Stimulated activated memory B cell treated with anti-CD40 and anti-IgM and Interleukin-4, amounts not matched to agents 10 μg/mL and 1 μg/mL and 100 μg/mL, for 72 hours (primary cell): ENCODE results near the gene RSAD1.

Source experiments
- ATAC-seq: fragments of 150-1000 bp; cut with Tn5 transposase; 2 replicates; pipeline ENCODE4 v1.10.0; 2021
- H3K27ac Mint-ChIP-seq: one replicate; pipeline ENCODE4 v1.8.0; 2022; ENCODE audit warnings: mild to moderate bottlenecking, mixed read lengths
- H3K27me3 Mint-ChIP-seq: one replicate; pipeline ENCODE4 v1.8.0; 2022; ENCODE audit warnings: mixed read lengths
- H3K36me3 Mint-ChIP-seq: one replicate; pipeline ENCODE4 v1.8.0; 2022; ENCODE audit warnings: mixed read lengths
- H3K4me1 Mint-ChIP-seq: one replicate; pipeline ENCODE4 v1.8.0; 2022; ENCODE audit warnings: mixed read lengths
- H3K4me3 Mint-ChIP-seq: one replicate; pipeline ENCODE4 v1.8.0; 2022; ENCODE audit warnings: mild to moderate bottlenecking, moderate library complexity, mixed read lengths
- H3K9me3 Mint-ChIP-seq: one replicate; pipeline ENCODE4 v1.8.0; 2022; ENCODE audit warnings: mixed read lengths

The RSAD1 gene

GRCh38 chr17:50527949-50528474, 49.4 kb downstream of the RSAD1 start:
- Mint-ChIP-seq H3K27me3 (peaks cover 53% of the 10 kb centered on the region), H3K27ac (no peak overlapping the region), H3K9me3 (no peaks in the 10 kb centered on the region), H3K4me1 (no peaks in the 10 kb centered on the region), H3K36me3 (no peaks in the 10 kb centered on the region), H3K4me3 (no peak overlapping the region)
- no peak for ATAC-seq

- Mint-ChIP-seq H3K4me3 (no peak overlapping the region), H3K9me3 (no peaks in the 10 kb centered on the region), H3K36me3 (no peaks in the 10 kb centered on the region), H3K27ac (no peak overlapping the region), H3K27me3 (peaks cover 71% of the 10 kb centered on the region), H3K4me1 (peaks cover 12% of the 10 kb centered on the region)
- ATAC-seq = no peak
These were observed 51.2 kb downstream of the RSAD1 start for GRCh38 chr17:50529849-50530248.

- Mint-ChIP-seq H3K4me1 (peaks cover 12% of the 10 kb centered on the region), H3K9me3 (no peaks in the 10 kb centered on the region), H3K4me3 (no peak overlapping the region), H3K36me3 (no peaks in the 10 kb centered on the region), H3K27me3 (peaks cover 88% of the 10 kb centered on the region), H3K27ac (no peak overlapping the region)
- ATAC-seq = no peak
These were observed 52.9 kb downstream of the RSAD1 start for GRCh38 chr17:50531428-50532025.

GRCh38 chr17:50532452-50533024, 53.9 kb downstream of the RSAD1 start, which contains the start of gene EPN3:
Gene EPN3 (plus strand): TSS chr17:50532735. CDS start chr17:50536557, 3,822 bp downstream.
- Mint-ChIP-seq H3K27ac (no peak within 1 kb of the TSS), H3K9me3 (no peaks in the 10 kb centered on the region), H3K36me3 (no peaks in the 10 kb centered on the region), H3K27me3 (peaks cover 90% of the 10 kb centered on the region), H3K4me1 (peaks cover 12% of the 10 kb centered on the region), H3K4me3 (no peak within 1 kb of the TSS)
- ATAC-seq = no peak

- H3K36me3 Mint-ChIP-seq = no peaks in the 10 kb centered on the region
- H3K27me3 Mint-ChIP-seq = peaks cover 84% of the 10 kb centered on the region
- no peak overlapping the region for H3K27ac Mint-ChIP-seq
- ATAC-seq = no peak
- H3K9me3 Mint-ChIP-seq = no peaks in the 10 kb centered on the region
- H3K4me1 Mint-ChIP-seq = peaks cover 12% of the 10 kb centered on the region
- H3K4me3 Mint-ChIP-seq = no peak overlapping the region
These were observed 54.5 kb downstream of the RSAD1 start for GRCh38 chr17:50533185-50533584.

- Mint-ChIP-seq H3K4me1 (peaks cover 18% of the 10 kb centered on the region), H3K27ac (no peak overlapping the region), H3K9me3 (no peaks in the 10 kb centered on the region), H3K36me3 (no peaks in the 10 kb centered on the region), H3K4me3 (no peak overlapping the region), H3K27me3 (peaks cover 78% of the 10 kb centered on the region)
- ATAC-seq = no peak
These were observed 55.1 kb downstream of the RSAD1 start for GRCh38 chr17:50533720-50534148.

GRCh38 chr17:50534222-50534978, 55.7 kb downstream of the RSAD1 start:
- peaks cover 72% of the 10 kb centered on the region for H3K27me3 Mint-ChIP-seq
- no peaks in the 10 kb centered on the region for H3K9me3 Mint-ChIP-seq
- H3K4me1 Mint-ChIP-seq = peaks cover 22% of the 10 kb centered on the region
- no peak overlapping the region for H3K4me3 Mint-ChIP-seq
- ATAC-seq = peak; percentile 42
- no peaks in the 10 kb centered on the region for H3K36me3 Mint-ChIP-seq
- no peak overlapping the region for H3K27ac Mint-ChIP-seq

GRCh38 chr17:50534979-50535326, 56.3 kb downstream of the RSAD1 start:
- H3K36me3 Mint-ChIP-seq = no peaks in the 10 kb centered on the region
- peaks cover 22% of the 10 kb centered on the region for H3K4me1 Mint-ChIP-seq
- H3K9me3 Mint-ChIP-seq = no peaks in the 10 kb centered on the region
- H3K4me3 Mint-ChIP-seq = no peak overlapping the region
- H3K27me3 Mint-ChIP-seq = peaks cover 66% of the 10 kb centered on the region
- H3K27ac Mint-ChIP-seq = no peak overlapping the region
- ATAC-seq = no peak

- H3K9me3 Mint-ChIP-seq = no peaks in the 10 kb centered on the region
- H3K4me3 Mint-ChIP-seq = no peak overlapping the region
- H3K27me3 Mint-ChIP-seq = peaks cover 63% of the 10 kb centered on the region
- H3K4me1 Mint-ChIP-seq = peaks cover 22% of the 10 kb centered on the region
- no peak overlapping the region for H3K27ac Mint-ChIP-seq
- H3K36me3 Mint-ChIP-seq = no peaks in the 10 kb centered on the region
- ATAC-seq = no peak
These were observed 56.7 kb downstream of the RSAD1 start for GRCh38 chr17:50535407-50535806.
